GM23248 (cell line): ENCODE results near the gene CAPS.

Source experiments
- EZH2 ChIP-seq: fragments of 200-600 bp; sonication (generic); IDR thresholded peaks from 2 replicates; pipeline ENCODE4 v1.6.1; 2018; ENCODE audit warnings: antibody characterized with exemption, mild to moderate bottlenecking; ENCODE audit not compliant: insufficient read depth, poor library complexity, severe bottlenecking
- EZH2phosphoT487 ChIP-seq: fragments of 200-600 bp; sonication (generic); IDR thresholded peaks from 2 replicates; pipeline ENCODE4 v1.6.1; 2018; ENCODE audit warnings: antibody characterized with exemption, moderate library complexity, mild to moderate bottlenecking, low read depth; ENCODE audit not compliant: insufficient read depth

DNA sequence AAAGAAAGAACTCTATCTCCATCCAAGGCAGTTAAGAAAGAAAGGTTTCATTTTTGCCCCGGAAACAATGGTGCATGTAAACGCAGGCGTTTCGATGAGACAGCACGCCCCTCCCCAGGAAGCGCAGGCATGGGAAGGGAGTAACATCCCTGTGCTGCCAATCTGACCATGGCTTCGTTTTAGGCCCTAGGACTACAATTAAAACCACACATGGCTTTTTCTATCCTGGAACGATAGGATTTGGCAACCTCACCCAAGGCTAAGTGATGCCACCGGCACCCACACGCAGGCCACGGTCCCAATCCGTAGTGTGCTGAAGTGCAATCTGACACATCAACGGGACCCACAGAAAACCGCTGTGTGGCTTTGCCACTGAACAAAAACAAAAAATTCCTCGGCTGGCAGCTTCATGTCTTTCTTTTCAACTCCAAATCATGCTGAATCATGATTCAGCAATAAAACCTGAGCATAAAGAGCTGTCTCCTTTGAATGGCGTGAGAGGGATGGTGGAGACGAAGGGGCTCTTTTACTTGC, 39.7 kb downstream of the CAPS start:
- TF ChIP-seq EZH2 (no peak), EZH2phosphoT487 (no peak)
